Testis (tissue), 2 donors: ENCODE measurements around the gene PDZD4.

ENCODE experiments used
- CTCF ChIP-seq, 3 experiments: fragments of 450-650 bp in 2 of 3; fragments of 200-600 bp in 1 of 3; sonication (generic) in 1 of 3; IDR thresholded peaks; one replicate each; pipeline ENCODE4 v1.5.1; 2016 to 2019; ENCODE audit warnings: antibody characterized with exemption in 3 of 3, mild to moderate bottlenecking in 2 of 3, moderate library complexity in 1 of 3
- POLR2A ChIP-seq: fragments of 450-650 bp; IDR thresholded peaks from one replicate; pipeline ENCODE4 v1.6.1; 2017; ENCODE audit warnings: antibody characterized with exemption, mild to moderate bottlenecking, moderate library complexity

GRCh38 chrX:153804100-153804595 lies 26.2 kb downstream of the PDZD4 start:
- TF ChIP-seq POLR2A (no peak), CTCF (IDR thresholded peaks at IDR 0.05) (no peak)
